Right renal cortex interstitium (tissue), 3 donors: ENCODE measurements around the gene EPHA10. TPM values are rescaled to one million over a fixed set of nuclear protein-coding genes. Genes with fewer than 3 reads are reported as not detected.
"Not testable (repeated sequence)": the region's sequence is repeated elsewhere in the genome, so short reads cannot be mapped to it uniquely, and the experiment has no call there.

Source experiments
- DNase-seq, 3 donors: peaks; one replicate each; pipeline ENCODE4 v3.0.0-alpha.2; 2013; ENCODE audit warnings: low read depth in 3 of 3, low spot score in 2 of 3
- polyA plus RNA-seq, 3 donors: library from polyadenylated mRNA; unstranded; fragments of 120-200 nt; gene quantifications; one replicate each; pipeline ENCODE4 v1.2.1, GENCODE V29; 2013; ENCODE audit not compliant: insufficient read length in 3 of 3

Gene EPHA10
- polyA plus RNA-seq, 3 donors, result 0.06 to 0.11 (median 0.08) TPM

GRCh38 chr1:37776946-37777516 is 12.1 kb upstream of the EPHA10 start:
- DNase-seq, result no peak

GRCh38 chr1:37771440-37771839 is 6.5 kb upstream of the EPHA10 start:
- not testable (repeated sequence) for DNase-seq

- DNase-seq, result no peak
Observed at GRCh38 chr1:37767488-37767887, 2.6 kb upstream of the EPHA10 start.

- DNase-seq, result no peak
Observed at GRCh38 chr1:37765916-37766664, 1.2 kb upstream of the EPHA10 start.

GRCh38 chr1:37764414-37764825 is 500 bp downstream of the EPHA10 start:
- DNase-seq, result peak; percentile 37 to 63 (median 58)

- no peak for DNase-seq
Observed at GRCh38 chr1:37763791-37764413, 1.0 kb downstream of the EPHA10 start.

- no peak for DNase-seq
Observed at GRCh38 chr1:37762516-37762915, 2.4 kb downstream of the EPHA10 start.

GRCh38 chr1:37761416-37762095 is 3.4 kb downstream of the EPHA10 start:
- DNase-seq, result no peak

GRCh38 chr1:37759451-37759850 is 5.5 kb downstream of the EPHA10 start:
- DNase-seq, result no peak

GRCh38 chr1:37755951-37756560 is 8.9 kb downstream of the EPHA10 start:
- no peak for DNase-seq

GRCh38 chr1:37755290-37755689 is 9.6 kb downstream of the EPHA10 start:
- DNase-seq, result no peak

- DNase-seq, result no peak
Observed at GRCh38 chr1:37753473-37754321, 11.2 kb downstream of the EPHA10 start.

GRCh38 chr1:37752583-37753471 is 12.1 kb downstream of the EPHA10 start:
- DNase-seq, result peak in 1 of 3 donors; percentile 3

GRCh38 chr1:37752213-37752582 is 12.7 kb downstream of the EPHA10 start:
- DNase-seq, result no peak

- DNase-seq, result no peak
Observed at GRCh38 chr1:37748565-37748964, 16.4 kb downstream of the EPHA10 start.

GRCh38 chr1:37746806-37747205 is 18.1 kb downstream of the EPHA10 start:
- DNase-seq, result no peak

GRCh38 chr1:37741662-37742061 is 23.3 kb downstream of the EPHA10 start:
- DNase-seq, result no peak

GRCh38 chr1:37741130-37741529 is 23.8 kb downstream of the EPHA10 start:
- no peak for DNase-seq

GRCh38 chr1:37739222-37739621 is 25.7 kb downstream of the EPHA10 start:
- DNase-seq, result no peak
